ENCODE measurements around the gene ECEL1.

GRCh38 chr2:232520489-232520888 is 32.9 kb upstream of the ECEL1 start:
- TF ChIP-seq POLR2A (IDR thresholded peaks at IDR 0.05; ENCODE audit: low read depth, low read length) (no peak), POLR2AphosphoS5 (IDR thresholded peaks at IDR 0.05; ENCODE audit: low read depth, low read length) (no peak)
